Stimulated activated CD8-positive, alpha-beta memory T cell treated with anti-CD3 and anti-CD28 coated beads, Interleukin-4, amount 100 ng/mL, for 1 hour (primary cell): ENCODE results near the gene TASL.
"Not testable (repeated sequence)": the region's sequence is repeated elsewhere in the genome, so short reads cannot be mapped to it uniquely, and the experiment has no call there.

Source experiments
- DNase-seq, 2 donors: peaks; one replicate each; pipeline ENCODE4 v3.0.0-alpha.2; 2020; ENCODE audit warnings: low read depth in 2 of 2, low spot score in 1 of 2

Gene TASL

GRCh38 chrX:30580641-30581040 is 3.1 kb upstream of the TASL start:
- no peak for DNase-seq

GRCh38 chrX:30576881-30577280 is 685 bp downstream of the TASL start:
- no peak for DNase-seq

GRCh38 chrX:30573125-30573524 is 4.4 kb downstream of the TASL start:
- no peak for DNase-seq

- DNase-seq, result no peak
Measured at GRCh38 chrX:30572678-30573077, 4.9 kb downstream of the TASL start.

GRCh38 chrX:30572004-30572403 is 5.6 kb downstream of the TASL start:
- no peak for DNase-seq

GRCh38 chrX:30570505-30570904 is 7.1 kb downstream of the TASL start:
- no peak for DNase-seq

GRCh38 chrX:30568136-30568535 is 9.4 kb downstream of the TASL start:
- no peak for DNase-seq

GRCh38 chrX:30563070-30563469 is 14.5 kb downstream of the TASL start:
- not testable (repeated sequence) for DNase-seq

GRCh38 chrX:30561191-30561590 is 16.4 kb downstream of the TASL start:
- DNase-seq, result no peak

- no peak for DNase-seq
Measured at GRCh38 chrX:30538271-30538670, 39.3 kb downstream of the TASL start.

- DNase-seq, result no peak
Measured at GRCh38 chrX:30533835-30534234, 43.7 kb downstream of the TASL start.

GRCh38 chrX:30533266-30533665 is 44.3 kb downstream of the TASL start:
- no peak for DNase-seq

GRCh38 chrX:30530606-30531005 is 47.0 kb downstream of the TASL start:
- no peak for DNase-seq

GRCh38 chrX:30525732-30526131 is 51.8 kb downstream of the TASL start:
- DNase-seq, result no peak

GRCh38 chrX:30521440-30522182 is 56.0 kb downstream of the TASL start:
- DNase-seq, result no peak

GRCh38 chrX:30513284-30513683 is 64.3 kb downstream of the TASL start:
- DNase-seq, result no peak
